Psoas muscle (tissue), 8 donors: ENCODE results near the gene LHFPL3. TPM values are rescaled to one million over a fixed set of nuclear protein-coding genes. Genes with fewer than 3 reads are reported as not detected.

Experiments used
- ATAC-seq, 4 donors: fragments of 200-7000 bp; cut with Tn5 transposase; one replicate each; pipeline ENCODE4 v1.9.1; 2020; ENCODE audit warnings: moderate library complexity in 3 of 4, mild to moderate bottlenecking in 2 of 4
- DNase-seq, 2 donors: peaks; one replicate each; pipeline ENCODE4 v3.0.0-alpha.2; 2020
- H3K27ac ChIP-seq: fragments of 200-600 bp; one replicate; pipeline ENCODE4 v1.8.0; 2022
- H3K27me3 ChIP-seq, 3 donors: fragments of 200-600 bp in 1 of 3; one replicate each; pipeline versions ENCODE4 v1.6.1 to v1.8.0; 2013 to 2022; ENCODE audit warnings: low read length in 2 of 3, mild to moderate bottlenecking in 2 of 3, moderate library complexity in 1 of 3; ENCODE audit not compliant: insufficient read depth in 3 of 3
- H3K36me3 ChIP-seq, 2 donors: fragments of 200-600 bp in 1 of 2; one replicate each; pipeline versions ENCODE4 v1.6.1 to v1.8.0; 2013 to 2022; ENCODE audit warnings: low read depth in 1 of 2, mild to moderate bottlenecking in 1 of 2, moderate library complexity in 1 of 2; ENCODE audit not compliant: insufficient read depth in 1 of 2
- H3K4me1 ChIP-seq: fragments of 200-600 bp; one replicate; pipeline ENCODE4 v1.8.0; 2022
- H3K4me3 ChIP-seq: fragments of 200-600 bp; one replicate; pipeline ENCODE4 v1.8.0; 2022; ENCODE audit warnings: mild to moderate bottlenecking
- H3K9me3 ChIP-seq: fragments of 200-600 bp; one replicate; pipeline ENCODE4 v1.8.0; 2022
- CTCF ChIP-seq: fragments of 200-600 bp; IDR thresholded peaks from one replicate; pipeline ENCODE4 v1.8.0; 2022; ENCODE audit warnings: antibody characterized with exemption
- WGBS, 3 donors: extraction: QIAGEN DNeasy Blood & Tissue Kit; methylation state at CpG; one replicate each; pipeline versions ENCODE4 v1.1.6 to v1.1.7; 2013; 5-methylcytosine and 5-hydroxymethylcytosine counted together
- intact Hi-C, 2 donors: fragments of 100-400 bp; cut with DNase I; formaldehyde crosslinking; loops; one replicate each; pipeline versions ENCODE4 v1.11.0 to v1.14.2; 2022
- polyA plus RNA-seq, 3 donors: library from polyadenylated mRNA; stranded (reverse); fragments of 200-250 nt; gene quantifications; one replicate each; pipeline ENCODE4 v1.2.3, GENCODE V29; 2013
- total RNA-seq, 4 donors: library from RNA; stranded (reverse); fragmentation: NEBNext Ultra II Directional in 2 of 4; extraction: Animal tissue kit (Norgen Biotek cat#: 25700) in 2 of 4; gene quantifications; one replicate each; pipeline versions ENCODE4 v1.2.1 to v1.2.4, GENCODE V29; 2021 to 2023
- donor health status: healthy with polysubstance abuse.
- donor health status: DM: no; HTN: no; CAD: no; lungs with moderate emphysema.
- donor health status: Bipolar disorder and iron deficiency.
- donor health status: healthy.
- donor health status: DM: yes; HTN: yes; CAD: no.
- donor health status: DM: no; HTN: no; CAD: no.
- donor health status: DM: no; HTN: no; CAD: no.
- donor health status: DM: yes; HTN: yes; CAD: no.

The LHFPL3 gene
- total and polyA plus RNA-seq, 7 donors, result not detected

GRCh38 chr7:104621321-104621720, 292.9 kb downstream of the LHFPL3 start:
- Histone ChIP-seq H3K36me3 (no peaks in the 10 kb centered on the region), H3K9me3 (no peaks in the 10 kb centered on the region), H3K27ac (no peak overlapping the region), H3K27me3 (no peaks in the 10 kb centered on the region), H3K4me1 (no peaks in the 10 kb centered on the region), H3K4me3 (no peak overlapping the region)
- TF ChIP-seq CTCF, result no peak
- no peak for DNase-seq
- intact Hi-C loops, result no loop called here
- WGBS, 3 donors, result 37 to 41% (median 37%) methylated on average over 3 of the region's 3 CpGs
- no peak for ATAC-seq

- H3K27me3 ChIP-seq, result no peaks in the 10 kb centered on the region
- DNase-seq, result no peak
- no peak for TF ChIP-seq CTCF
- H3K9me3 ChIP-seq, result no peaks in the 10 kb centered on the region
- no peak for ATAC-seq
- no peaks in the 10 kb centered on the region for H3K4me1 ChIP-seq
- H3K36me3 ChIP-seq, result no peaks in the 10 kb centered on the region
- no peak overlapping the region for H3K4me3 ChIP-seq
- intact Hi-C loops, result no loop called here
- H3K27ac ChIP-seq, result no peak overlapping the region
Observed at GRCh38 chr7:104625956-104626355, 297.6 kb downstream of the LHFPL3 start.

- H3K27ac ChIP-seq, result no peak overlapping the region
- 2 to 5% (median 2%) methylated on average over 2 of the region's 2 CpGs for WGBS, 3 donors
- DNase-seq (no peak), ATAC-seq (no peak)
- no peak overlapping the region for H3K4me3 ChIP-seq
- no peak for TF ChIP-seq CTCF
- no peaks in the 10 kb centered on the region for H3K36me3 ChIP-seq
- intact Hi-C loops, result no loop called here
- H3K4me1 ChIP-seq, result no peaks in the 10 kb centered on the region
- H3K27me3 ChIP-seq, result no peaks in the 10 kb centered on the region
- no peaks in the 10 kb centered on the region for H3K9me3 ChIP-seq
Observed at GRCh38 chr7:104627516-104627915, 299.1 kb downstream of the LHFPL3 start.

- Histone ChIP-seq H3K4me1 (no peaks in the 10 kb centered on the region), H3K9me3 (no peaks in the 10 kb centered on the region), H3K4me3 (no peak overlapping the region), H3K27ac (no peak overlapping the region), H3K27me3 (no peaks in the 10 kb centered on the region), H3K36me3 (no peaks in the 10 kb centered on the region)
- TF ChIP-seq CTCF, result no peak
- no peak for DNase-seq
- WGBS, 3 donors, result 66 to 76% (median 72%) methylated on average over 1 of the region's 1 CpG
- no peak for ATAC-seq
- intact Hi-C loops, result no loop called here
Observed at GRCh38 chr7:104628017-104628416, 299.6 kb downstream of the LHFPL3 start.

- no peak for TF ChIP-seq CTCF
- ATAC-seq (no peak), DNase-seq (no peak)
- Histone ChIP-seq H3K4me3 (no peak overlapping the region), H3K9me3 (no peaks in the 10 kb centered on the region), H3K36me3 (no peaks in the 10 kb centered on the region), H3K4me1 (no peaks in the 10 kb centered on the region), H3K27me3 (no peaks in the 10 kb centered on the region), H3K27ac (no peak overlapping the region)
- WGBS, 3 donors, result 45 to 69% (median 56%) methylated on average over 1 of the region's 1 CpG
- intact Hi-C loops, result no loop called here
Observed at GRCh38 chr7:104629408-104629807, 301.0 kb downstream of the LHFPL3 start.
